ENCODE measurements around the gene TMEM106B.
A peak's percentile ranks its signal among the peaks of the same experiment; 100 is the strongest.

TMEM106B gene

DNA sequence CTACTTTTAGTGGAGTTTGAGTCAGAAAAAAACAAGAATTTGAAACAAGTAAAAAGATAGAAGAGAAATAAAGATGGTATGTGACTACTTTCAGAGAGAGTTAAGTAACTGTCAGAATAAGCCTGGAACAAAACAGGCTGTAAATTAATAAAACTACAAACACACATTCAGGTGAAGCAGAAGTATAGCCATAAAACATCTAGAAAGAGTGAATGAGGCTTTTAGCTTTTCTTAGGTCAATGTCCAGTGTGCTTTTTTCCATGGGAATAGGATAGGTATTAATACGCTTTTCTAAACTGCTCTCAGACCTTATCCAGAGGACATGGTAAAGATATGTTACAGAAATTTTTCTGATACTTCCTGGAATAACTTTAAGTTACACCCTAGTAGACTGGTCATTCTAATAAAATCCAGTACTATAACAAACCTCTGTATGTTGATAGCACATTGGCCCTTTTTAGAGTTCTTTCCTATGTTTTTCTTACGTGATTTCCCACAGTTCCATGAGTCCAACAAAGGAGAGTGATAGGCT is 23.3 kb downstream of the TMEM106B start:
- ATAC-seq (ENCODE audit: low read depth), result no peak
- Histone ChIP-seq H3K27ac (ENCODE audit: poor library complexity, severe bottlenecking) (no peak overlapping the region), H3K4me1 (ENCODE audit: insufficient read depth, poor library complexity, severe bottlenecking) (no peaks in the 10 kb centered on the region), H3K4me3 (ENCODE audit: severe bottlenecking) (no peak overlapping the region), H3K36me3 (ENCODE audit: low read depth) (peaks cover 28% of the 10 kb centered on the region), H3K9me3 (ENCODE audit: severe bottlenecking) (no peaks in the 10 kb centered on the region), H3K27me3 (ENCODE audit: insufficient read depth, poor library complexity, severe bottlenecking) (no peaks in the 10 kb centered on the region)
- DNase-seq (ENCODE audit: low spot score), result no peak
- TF ChIP-seq, protein P1, sequence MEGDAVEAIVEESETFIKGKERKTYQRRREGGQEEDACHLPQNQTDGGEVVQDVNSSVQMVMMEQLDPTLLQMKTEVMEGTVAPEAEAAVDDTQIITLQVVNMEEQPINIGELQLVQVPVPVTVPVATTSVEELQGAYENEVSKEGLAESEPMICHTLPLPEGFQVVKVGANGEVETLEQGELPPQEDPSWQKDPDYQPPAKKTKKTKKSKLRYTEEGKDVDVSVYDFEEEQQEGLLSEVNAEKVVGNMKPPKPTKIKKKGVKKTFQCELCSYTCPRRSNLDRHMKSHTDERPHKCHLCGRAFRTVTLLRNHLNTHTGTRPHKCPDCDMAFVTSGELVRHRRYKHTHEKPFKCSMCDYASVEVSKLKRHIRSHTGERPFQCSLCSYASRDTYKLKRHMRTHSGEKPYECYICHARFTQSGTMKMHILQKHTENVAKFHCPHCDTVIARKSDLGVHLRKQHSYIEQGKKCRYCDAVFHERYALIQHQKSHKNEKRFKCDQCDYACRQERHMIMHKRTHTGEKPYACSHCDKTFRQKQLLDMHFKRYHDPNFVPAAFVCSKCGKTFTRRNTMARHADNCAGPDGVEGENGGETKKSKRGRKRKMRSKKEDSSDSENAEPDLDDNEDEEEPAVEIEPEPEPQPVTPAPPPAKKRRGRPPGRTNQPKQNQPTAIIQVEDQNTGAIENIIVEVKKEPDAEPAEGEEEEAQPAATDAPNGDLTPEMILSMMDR (IDR thresholded peaks at IDR 0.05; ENCODE audit: poor library complexity, severe bottlenecking), result no peak

- Histone ChIP-seq H3K36me3 (ENCODE audit: low read depth) (peaks cover 24% of the 10 kb centered on the region), H3K9me3 (ENCODE audit: severe bottlenecking) (no peaks in the 10 kb centered on the region), H3K27me3 (ENCODE audit: insufficient read depth, poor library complexity, severe bottlenecking) (no peaks in the 10 kb centered on the region), H3K4me3 (ENCODE audit: severe bottlenecking) (no peak overlapping the region), H3K27ac (ENCODE audit: poor library complexity, severe bottlenecking) (no peak overlapping the region), H3K4me1 (ENCODE audit: insufficient read depth, poor library complexity, severe bottlenecking) (no peaks in the 10 kb centered on the region)
- DNase-seq (ENCODE audit: low spot score) (no peak), ATAC-seq (ENCODE audit: low read depth) (no peak)
- TF ChIP-seq, protein P1 (IDR thresholded peaks at IDR 0.05; ENCODE audit: poor library complexity, severe bottlenecking), result no peak
Observed at GRCh38 chr7:12235970-12236369, 24.9 kb downstream of the TMEM106B start.

DNA sequence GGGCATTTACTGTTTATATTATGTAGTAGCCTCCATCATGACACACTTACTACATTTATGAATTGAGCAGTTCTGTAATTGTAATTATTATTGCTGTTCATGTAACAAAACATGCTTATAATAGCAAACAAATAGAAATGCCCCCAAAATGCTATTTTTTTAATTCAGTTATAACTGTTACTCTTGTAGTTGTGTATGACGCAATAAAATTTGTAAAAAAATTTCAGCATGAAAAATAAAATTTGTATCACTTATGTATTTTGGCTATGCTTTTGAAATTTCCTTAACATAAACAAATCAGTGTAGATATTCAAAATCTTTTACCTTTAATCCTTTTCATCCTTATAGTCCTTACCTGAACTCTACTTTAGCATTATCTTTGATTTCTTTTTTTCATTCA is 25.9 kb downstream of the TMEM106B start:
- Histone ChIP-seq H3K4me1 (ENCODE audit: insufficient read depth, poor library complexity, severe bottlenecking) (no peaks in the 10 kb centered on the region), H3K36me3 (ENCODE audit: low read depth) (peaks cover 14% of the 10 kb centered on the region), H3K9me3 (ENCODE audit: severe bottlenecking) (no peaks in the 10 kb centered on the region), H3K4me3 (ENCODE audit: severe bottlenecking) (no peak overlapping the region), H3K27ac (ENCODE audit: poor library complexity, severe bottlenecking) (no peak overlapping the region), H3K27me3 (ENCODE audit: insufficient read depth, poor library complexity, severe bottlenecking) (no peaks in the 10 kb centered on the region)
- DNase-seq (ENCODE audit: low spot score) (no peak), ATAC-seq (ENCODE audit: low read depth) (no peak)
- TF ChIP-seq, protein P1 (IDR thresholded peaks at IDR 0.05; ENCODE audit: poor library complexity, severe bottlenecking), result no peak

GRCh38 chr7:12239806-12240205 is 28.7 kb downstream of the TMEM106B start:
- ATAC-seq (ENCODE audit: low read depth) (no peak), DNase-seq (ENCODE audit: low spot score) (no peak)
- Histone ChIP-seq H3K36me3 (ENCODE audit: low read depth) (no peaks in the 10 kb centered on the region), H3K9me3 (ENCODE audit: severe bottlenecking) (no peaks in the 10 kb centered on the region), H3K4me1 (ENCODE audit: insufficient read depth, poor library complexity, severe bottlenecking) (no peaks in the 10 kb centered on the region), H3K4me3 (ENCODE audit: severe bottlenecking) (no peak overlapping the region), H3K27me3 (ENCODE audit: insufficient read depth, poor library complexity, severe bottlenecking) (no peaks in the 10 kb centered on the region), H3K27ac (ENCODE audit: poor library complexity, severe bottlenecking) (no peak overlapping the region)
- TF ChIP-seq, protein P1 (IDR thresholded peaks at IDR 0.05; ENCODE audit: poor library complexity, severe bottlenecking), result no peak

DNA sequence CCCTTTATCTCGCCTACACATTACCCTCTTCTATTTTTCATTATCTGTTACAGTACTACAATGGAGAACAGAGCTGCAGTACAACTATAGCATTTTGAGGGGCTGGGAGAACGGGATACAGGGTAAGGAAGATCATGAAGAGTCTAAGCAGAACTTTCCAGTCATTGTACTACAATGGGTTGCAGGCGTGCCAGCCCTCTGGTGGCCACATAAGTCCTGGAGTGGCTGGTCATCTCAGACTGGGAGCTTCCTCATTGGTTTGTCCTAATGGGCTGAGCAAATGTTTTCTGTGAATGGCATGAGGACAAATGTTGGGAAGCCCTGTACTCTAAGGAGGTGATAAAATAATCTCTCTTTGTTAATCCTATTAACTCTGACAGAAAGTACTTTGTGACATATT is 33.0 kb downstream of the TMEM106B start:
- H3K4me1 ChIP-seq (ENCODE audit: insufficient read depth, poor library complexity, severe bottlenecking), result no peaks in the 10 kb centered on the region
- H3K36me3 ChIP-seq (ENCODE audit: low read depth), result no peaks in the 10 kb centered on the region
- ATAC-seq (ENCODE audit: low read depth) (peak; percentile 71; the same call in 1 of the 3 replicates), DNase-seq (ENCODE audit: low spot score) (no peak)
- H3K27ac ChIP-seq (ENCODE audit: poor library complexity, severe bottlenecking), result no peak overlapping the region
- H3K27me3 ChIP-seq (ENCODE audit: insufficient read depth, poor library complexity, severe bottlenecking), result no peaks in the 10 kb centered on the region
- H3K4me3 ChIP-seq (ENCODE audit: severe bottlenecking), result no peak overlapping the region
- TF ChIP-seq, protein P1 (IDR thresholded peaks at IDR 0.05; ENCODE audit: poor library complexity, severe bottlenecking), result peak; percentile 45
- peaks cover 2% of the 10 kb centered on the region for H3K9me3 ChIP-seq (ENCODE audit: severe bottlenecking)

Measured in RWPE2 (cell line).